A673 (cell line): ENCODE measurements around the gene TXNDC8. TPM values are rescaled to one million over a fixed set of nuclear protein-coding genes. Genes with fewer than 3 reads are reported as not detected.

Experiments used
- BruUV-seq: library from RNA; stranded (reverse); fragments of 400-500 nt; replicated peaks from 2 replicates; lab custom pipeline; 2021; lab: Mats Ljungman, UMichigan
- CTCF ChIA-PET: fragments of 300-600 bp; sonication (Branson Sonifier 250); formaldehyde crosslinking; loops from one replicate; lab custom pipeline; 2022; ENCODE audit warnings: antibody characterized with exemption; lab: Charles Lee
- POLR2A ChIA-PET: fragments of 300-600 bp; sonication (Branson Sonifier 250); formaldehyde crosslinking; loops from one replicate; lab custom pipeline; 2022; ENCODE audit warnings: antibody characterized with exemption; ENCODE audit not compliant: low non-redundant PET; lab: Charles Lee
- DNase-seq: peaks from one replicate; pipeline ENCODE4 v3.0.0-alpha.2; 2015; ENCODE audit warnings: low spot score
- H3K27ac ChIP-seq: fragments of 200-600 bp; sonication (generic); 2 replicates; pipeline ENCODE4 v1.5.1; 2016; ENCODE audit warnings: mixed run types, low read depth, mild to moderate bottlenecking, mixed read lengths, antibody characterized with exemption, low read length; ENCODE audit not compliant: poor library complexity, severe bottlenecking
- H3K27me3 ChIP-seq: fragments of 200-600 bp; sonication (generic); replicated peaks from 2 replicates; pipeline ENCODE4 v1.6.1; 2017; ENCODE audit warnings: mixed run types, low read depth, mild to moderate bottlenecking, mixed read lengths, antibody characterized with exemption, low read length; ENCODE audit not compliant: insufficient read depth, poor library complexity
- H3K36me3 ChIP-seq: fragments of 200-600 bp; sonication (generic); 2 replicates; pipeline ENCODE4 v1.6.1; 2016; ENCODE audit warnings: mixed run types, mild to moderate bottlenecking, mixed read lengths, antibody characterized with exemption, low read length; ENCODE audit not compliant: insufficient read depth, poor library complexity, severe bottlenecking
- H3K4me1 ChIP-seq: fragments of 200-600 bp; sonication (generic); 2 replicates; pipeline ENCODE4 v1.6.1; 2017; ENCODE audit warnings: mixed run types, mild to moderate bottlenecking, mixed read lengths, antibody characterized with exemption, low read length; ENCODE audit not compliant: insufficient read depth, poor library complexity, severe bottlenecking
- H3K4me3 ChIP-seq: fragments of 200-600 bp; sonication (generic); 2 replicates; pipeline ENCODE4 v1.5.1; 2016; ENCODE audit warnings: low read depth, mixed run types, mild to moderate bottlenecking, mixed read lengths, low read length; ENCODE audit not compliant: poor library complexity, severe bottlenecking
- H3K9me3 ChIP-seq: fragments of 200-600 bp; sonication (generic); 2 replicates; pipeline ENCODE4 v1.6.1; 2016; ENCODE audit warnings: mixed run types, low read depth, mild to moderate bottlenecking, mixed read lengths, antibody characterized with exemption, low read length; ENCODE audit not compliant: poor library complexity, severe bottlenecking
- CTCF ChIP-seq: fragments of 300-800, 200-600 bp; sonication (generic); conservative IDR thresholded peaks from 2 replicates; pipeline ENCODE4 v1.5.1; 2017; ENCODE audit warnings: low read depth, mild to moderate bottlenecking, antibody characterized with exemption, low read length, moderate library complexity, mixed read lengths
- EZH2 ChIP-seq: fragments of 200-600 bp; sonication (generic); IDR thresholded peaks from 2 replicates; pipeline ENCODE4 v1.6.1; 2017; ENCODE audit warnings: borderline replicate concordance, low read depth, mild to moderate bottlenecking, mixed read lengths, antibody characterized with exemption, low read length; ENCODE audit not compliant: poor library complexity, severe bottlenecking
- intact Hi-C: fragments of 100-400 bp; cut with micrococcal nuclease; formaldehyde crosslinking; loops from one replicate; pipeline ENCODE4 v1.10.0; 2022; ENCODE audit not compliant: unreplicated experiment
- total RNA-seq: library from RNA; stranded (reverse); gene quantifications from 2 replicates; pipeline ENCODE4 v1.2.3, GENCODE V29; 2021

TXNDC8 gene
- total RNA-seq, 1 experiment from 2014 or later: not detected

GRCh38 chr9:110343551-110343950 is 5.9 kb upstream of the TXNDC8 start:
- Histone ChIP-seq H3K4me3 (no peak overlapping the region), H3K27me3 (peaks cover 3% of the 10 kb centered on the region), H3K27ac (no peak overlapping the region), H3K4me1 (no peaks in the 10 kb centered on the region), H3K9me3 (no peaks in the 10 kb centered on the region), H3K36me3 (no peaks in the 10 kb centered on the region)
- ChIA-PET CTCF (no interaction called here), POLR2A (no interaction called here)
- intact Hi-C loops: no loop called here
- TF ChIP-seq EZH2: no peak
- no peak for DNase-seq
- BruUV-seq: no TSS peak

GRCh38 chr9:110340306-110340705 is 2.6 kb upstream of the TXNDC8 start:
- Histone ChIP-seq H3K27ac (no peak overlapping the region), H3K4me3 (no peak overlapping the region), H3K27me3 (peaks cover 3% of the 10 kb centered on the region), H3K36me3 (no peaks in the 10 kb centered on the region), H3K4me1 (no peaks in the 10 kb centered on the region), H3K9me3 (no peaks in the 10 kb centered on the region)
- intact Hi-C loops: no loop called here
- peak; percentile 37 for DNase-seq
- CTCF ChIA-PET: interaction anchor here (0.7 kb wide), 1 partner anchor 11 kb away, joined by 3 read pairs; no protein-coding TSS in a partner anchor
- POLR2A ChIA-PET: no interaction called here
- TF ChIP-seq CTCF: peak; percentile 55
- TF ChIP-seq EZH2: no peak
- no TSS peak for BruUV-seq

DNA sequence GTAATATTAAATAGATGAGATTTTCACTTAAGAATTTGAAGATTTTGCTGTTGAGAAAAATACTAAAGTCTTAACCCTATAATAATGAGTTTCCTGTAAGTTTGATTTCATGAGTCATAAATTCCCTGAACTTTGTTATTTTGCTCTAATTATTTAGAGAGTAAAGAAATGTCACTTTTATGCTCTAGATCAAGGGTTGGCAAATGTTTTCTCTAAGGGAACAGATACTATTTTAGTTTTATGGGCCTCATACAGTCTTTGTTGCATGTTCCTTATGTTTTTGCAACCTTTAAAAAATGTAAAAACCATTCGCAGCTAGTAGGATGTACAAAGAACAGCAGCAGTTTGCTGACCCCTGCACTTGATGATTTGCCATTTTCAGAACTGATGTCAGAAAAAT is 480 bp upstream of the TXNDC8 start:
- Histone ChIP-seq H3K9me3 (no peaks in the 10 kb centered on the region), H3K4me1 (no peaks in the 10 kb centered on the region), H3K4me3 (no peak overlapping the region), H3K27ac (no peak overlapping the region), H3K36me3 (no peaks in the 10 kb centered on the region), H3K27me3 (no peaks in the 10 kb centered on the region)
- DNase-seq: no peak
- intact Hi-C loops: no loop called here
- ChIA-PET CTCF (no interaction called here), POLR2A (no interaction called here)
- no TSS peak for BruUV-seq
- TF ChIP-seq EZH2: no peak
- no peak for TF ChIP-seq CTCF

DNA sequence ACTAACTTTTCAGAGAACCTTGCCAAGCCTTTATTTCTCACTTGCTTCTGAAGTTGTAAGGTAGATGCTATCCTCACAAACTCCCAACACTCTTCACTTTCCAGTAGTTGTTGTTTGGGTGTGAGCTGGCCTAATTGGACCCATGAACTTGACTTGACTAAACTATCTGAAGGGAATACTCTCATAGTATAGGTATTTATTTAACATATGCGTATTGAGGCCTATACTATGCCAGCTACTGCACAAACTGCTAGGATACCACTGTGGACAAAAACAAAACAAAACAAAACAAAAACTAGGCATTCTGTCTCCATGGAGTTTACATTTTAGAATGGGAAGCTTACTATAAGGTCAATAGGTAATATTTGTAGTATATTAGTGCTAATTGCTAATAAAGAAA is 1.3 kb downstream of the TXNDC8 start:
- no peak overlapping the region for H3K4me3 ChIP-seq
- H3K4me1 ChIP-seq: no peaks in the 10 kb centered on the region
- no peaks in the 10 kb centered on the region for H3K27me3 ChIP-seq
- ChIA-PET POLR2A (no interaction called here), CTCF (no interaction called here)
- no peak for TF ChIP-seq CTCF
- no peak for TF ChIP-seq EZH2
- BruUV-seq: no TSS peak
- no peaks in the 10 kb centered on the region for H3K9me3 ChIP-seq
- no peak for DNase-seq
- H3K36me3 ChIP-seq: no peaks in the 10 kb centered on the region
- intact Hi-C loops: no loop called here
- no peak overlapping the region for H3K27ac ChIP-seq
